Measurements from ENCODE around the gene SLC22A23.

SLC22A23 gene

GRCh38 chr6:3398165-3398562 lies 58.7 kb downstream of the SLC22A23 start:
- Histone ChIP-seq H3K4me1 (ENCODE audit: control insufficient read depth in 1 of 2, insufficient read depth in 1 of 2, low read depth in 1 of 2, low read length in 1 of 2) (no peaks in the 10 kb centered on the region), H3K27ac (no peak overlapping the region), H3K36me3 (no peaks in the 10 kb centered on the region), H3K9me3 (no peaks in the 10 kb centered on the region), H3K4me3 (ENCODE audit: low read depth in 1 of 2, low read length in 1 of 2) (no peak overlapping the region), H3K27me3 (peaks cover under 1% of the 10 kb centered on the region)
- no peak for TF ChIP-seq CTCF (IDR thresholded peaks at IDR 0.05)

GRCh38 chr6:3397229-3398164 lies 59.4 kb downstream of the SLC22A23 start:
- Histone ChIP-seq H3K27me3 (no peaks in the 10 kb centered on the region), H3K27ac (no peak overlapping the region), H3K36me3 (no peaks in the 10 kb centered on the region), H3K9me3 (no peaks in the 10 kb centered on the region), H3K4me1 (ENCODE audit: control insufficient read depth in 1 of 2, insufficient read depth in 1 of 2, low read depth in 1 of 2, low read length in 1 of 2) (no peaks in the 10 kb centered on the region), H3K4me3 (ENCODE audit: low read depth in 1 of 2, low read length in 1 of 2) (no peak overlapping the region)
- no peak for TF ChIP-seq CTCF (IDR thresholded peaks at IDR 0.05)

- Histone ChIP-seq H3K27ac (no peak overlapping the region), H3K9me3 (no peaks in the 10 kb centered on the region), H3K4me1 (ENCODE audit: control insufficient read depth in 1 of 2, insufficient read depth in 1 of 2, low read depth in 1 of 2, low read length in 1 of 2) (no peaks in the 10 kb centered on the region), H3K4me3 (ENCODE audit: low read depth in 1 of 2, low read length in 1 of 2) (no peak overlapping the region), H3K27me3 (no peaks in the 10 kb centered on the region), H3K36me3 (no peaks in the 10 kb centered on the region)
- TF ChIP-seq CTCF (IDR thresholded peaks at IDR 0.05): no peak
These were observed 60.2 kb downstream of the SLC22A23 start for GRCh38 chr6:3396503-3397180.

GRCh38 chr6:3394671-3395070 lies 62.2 kb downstream of the SLC22A23 start:
- no peak for TF ChIP-seq CTCF (IDR thresholded peaks at IDR 0.05)
- no peak overlapping the region for H3K4me3 ChIP-seq (ENCODE audit: low read depth in 1 of 2, low read length in 1 of 2)

GRCh38 chr6:3393836-3394202 lies 63.0 kb downstream of the SLC22A23 start:
- H3K36me3 ChIP-seq: no peaks in the 10 kb centered on the region
- H3K9me3 ChIP-seq: no peaks in the 10 kb centered on the region
- H3K4me1 ChIP-seq (ENCODE audit: control insufficient read depth in 1 of 2, insufficient read depth in 1 of 2, low read depth in 1 of 2, low read length in 1 of 2): no peaks in the 10 kb centered on the region
- no peak for TF ChIP-seq CTCF (IDR thresholded peaks at IDR 0.05)
- H3K27me3 ChIP-seq: no peaks in the 10 kb centered on the region
- H3K27ac ChIP-seq: no peak overlapping the region
- no peak overlapping the region for H3K4me3 ChIP-seq (ENCODE audit: low read depth in 1 of 2, low read length in 1 of 2)

More at GRCh38 chr6:3394671-3395070, 62.2 kb downstream of the SLC22A23 start:
- Histone ChIP-seq H3K9me3 (no peaks in the 10 kb centered on the region), H3K27me3 (no peaks in the 10 kb centered on the region), H3K27ac (no peak overlapping the region), H3K36me3 (no peaks in the 10 kb centered on the region), H3K4me1 (ENCODE audit: control insufficient read depth in 1 of 2, insufficient read depth in 1 of 2, low read depth in 1 of 2, low read length in 1 of 2) (no peaks in the 10 kb centered on the region)

All from neutrophil (primary cell).